Astrocyte of the hippocampus (primary cell): Measurements from ENCODE around the gene PREX1.

Source experiments
- DNase-seq: peaks from one replicate; pipeline ENCODE4 v3.0.0; 2011; ENCODE audit warnings: low read depth, low spot score

PREX1 gene

GRCh38 chr20:48586730-48587129 is 241.1 kb downstream of the PREX1 start:
- DNase-seq, result no peak

GRCh38 chr20:48585061-48585870 is 242.5 kb downstream of the PREX1 start:
- no peak for DNase-seq

- no peak for DNase-seq
These were observed 243.3 kb downstream of the PREX1 start for GRCh38 chr20:48584391-48585060.

- no peak for DNase-seq
These were observed 244.0 kb downstream of the PREX1 start for GRCh38 chr20:48583801-48584200.

- no peak for DNase-seq
These were observed 244.6 kb downstream of the PREX1 start for GRCh38 chr20:48583171-48583570.

GRCh38 chr20:48582673-48582985 is 245.2 kb downstream of the PREX1 start:
- DNase-seq, result no peak

GRCh38 chr20:48581167-48581566 is 246.6 kb downstream of the PREX1 start:
- DNase-seq, result no peak

- no peak for DNase-seq
These were observed 249.3 kb downstream of the PREX1 start for GRCh38 chr20:48578397-48579098.

- no peak for DNase-seq
These were observed 250.2 kb downstream of the PREX1 start for GRCh38 chr20:48577557-48577956.

GRCh38 chr20:48574383-48574782 is 253.4 kb downstream of the PREX1 start:
- peak; percentile 9 for DNase-seq
